BJ (cell line): ENCODE results near the gene NCOA3. TPM values are rescaled to one million over a fixed set of nuclear protein-coding genes. Genes with fewer than 3 reads are reported as not detected.

ENCODE experiments used
- CTCF ChIA-PET: fragments of 350-600 bp; formaldehyde crosslinking; extraction: SDS; loops from one replicate; lab custom pipeline; 2021; ENCODE audit warnings: antibody characterized with exemption, inconsistent platforms; lab: Yijun Ruan, JAX
- POLR2A ChIA-PET: fragments of 300-600 bp; sonication (Branson Sonifier 250); formaldehyde crosslinking; extraction: SDS; loops from one replicate; lab custom pipeline; 2021; ENCODE audit warnings: antibody characterized with exemption; lab: Charles Lee
- DNase-seq: peaks from one replicate; pipeline ENCODE4 v3.0.0-alpha.2; 2011; ENCODE audit warnings: low read depth
- H3K27me3 ChIP-seq: 2 replicates; pipeline ENCODE4 v1.6.0; 2011; ENCODE audit warnings: low read length; ENCODE audit not compliant: control insufficient read depth, insufficient read depth
- H3K36me3 ChIP-seq: 2 replicates; pipeline ENCODE4 v1.5.1; 2011; ENCODE audit warnings: low read length; ENCODE audit not compliant: control insufficient read depth, insufficient read depth
- H3K4me3 ChIP-seq: 2 replicates; pipeline ENCODE4 v1.5.1; 2011; ENCODE audit warnings: low read depth, mild to moderate bottlenecking, control low read depth, low read length
- CTCF ChIP-seq: IDR thresholded peaks from 2 replicates; pipeline ENCODE4 v1.5.1; 2011; ENCODE audit warnings: low read depth, mild to moderate bottlenecking, control low read depth, inconsistent platforms, low read length, moderate library complexity; ENCODE audit not compliant: insufficient read depth
- polyA minus RNA-seq: library from RNA; depleted of rRNA, polyadenylated mRNA; stranded (reverse); fragments of >200 nt; gene quantifications from 2 replicates; pipeline ENCODE4 v1.2.3, GENCODE V29; 2011; rRNA and poly(A)+ RNA removed
- polyA plus RNA-seq: library from polyadenylated mRNA; depleted of rRNA; stranded (reverse); fragments of >200 nt; gene quantifications from 2 replicates; pipeline ENCODE4 v1.2.3, GENCODE V29; 2011; rRNA removed

The NCOA3 gene
- 23.6 and 32.0 TPM in 2 replicates for polyA plus RNA-seq
- polyA minus RNA-seq, result 34.2 and 42.3 TPM in 2 replicates

DNA sequence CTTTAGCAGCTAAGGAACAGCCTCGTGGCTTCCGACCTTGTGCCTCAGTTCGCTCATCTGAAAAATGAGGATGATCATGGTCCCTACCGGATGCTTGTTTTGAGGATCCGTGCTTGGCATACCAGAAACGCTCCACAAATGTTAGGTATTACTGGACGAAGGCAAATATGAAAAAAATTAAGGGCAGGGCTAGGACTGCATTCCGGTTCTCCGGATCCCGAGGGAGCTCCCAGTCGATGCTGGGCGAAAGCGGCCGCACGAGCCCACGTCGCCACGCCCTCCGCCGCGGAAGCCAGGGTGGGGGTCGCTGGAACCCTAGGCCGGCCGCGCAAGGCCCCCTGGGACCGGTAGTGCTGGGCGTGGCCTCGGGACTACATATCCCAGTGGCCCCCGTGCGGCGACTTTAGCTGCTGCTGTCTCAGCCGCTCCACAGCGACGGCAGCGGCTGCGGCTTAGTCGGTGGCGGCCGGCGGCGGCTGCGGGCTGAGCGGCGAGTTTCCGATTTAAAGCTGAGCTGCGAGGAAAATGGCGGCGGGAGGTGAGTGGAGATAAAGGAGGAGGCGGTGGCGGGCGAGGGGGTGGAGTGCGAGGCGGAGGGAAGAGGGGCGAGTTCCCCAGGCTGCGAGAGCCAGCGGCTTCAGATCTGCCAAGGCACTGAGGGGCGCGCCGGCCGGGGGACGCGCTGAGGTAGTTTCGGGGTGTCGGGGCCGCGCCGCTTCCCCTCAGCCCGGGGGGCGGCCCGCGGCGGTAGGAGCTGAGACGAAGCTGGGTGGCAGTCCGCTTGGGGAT, at the start of gene NCOA3:
Gene NCOA3, plus strand, starts transcription at position 406 of the 789 bp plus-strand sequence. CDS start 120,361 bp downstream, outside the sequence.
- POLR2A ChIA-PET, result interaction anchor here (0.5 to 1.1 kb wide), 15 partner anchors 8 to 305 kb away, joined by 3 to 12 read pairs (median 3); no protein-coding TSS in a partner anchor

GRCh38 chr20:47452736-47453161, 48.9 kb upstream of the NCOA3 start:
- ChIA-PET POLR2A (no interaction called here), CTCF (interaction anchor here (0.7 kb wide), 1 partner anchor 15 kb away, joined by 3 read pairs; no protein-coding TSS in a partner anchor)
- H3K4me3 ChIP-seq, result no peak overlapping the region
- DNase-seq, result no peak
- H3K27me3 ChIP-seq, result no peaks in the 10 kb centered on the region
- no peak for TF ChIP-seq CTCF
- H3K36me3 ChIP-seq, result no peaks in the 10 kb centered on the region

More for the DNA sequence above, at the start of gene NCOA3:
- CTCF ChIA-PET, result interaction anchor here (0.6 to 4.9 kb wide), 15 partner anchors 10 to 297 kb away, joined by 3 to 22 read pairs (median 3); no protein-coding TSS in a partner anchor
- H3K27me3 ChIP-seq, result no peaks in the 10 kb centered on the region
- DNase-seq, result peak; percentile 73
- TF ChIP-seq CTCF, result peak; percentile 49
- H3K4me3 ChIP-seq, result peak within 1 kb of the TSS; percentile 94
- no peaks in the 10 kb centered on the region for H3K36me3 ChIP-seq

GRCh38 chr20:47453167-47453782, 48.4 kb upstream of the NCOA3 start:
- POLR2A ChIA-PET, result no interaction called here
- Histone ChIP-seq H3K4me3 (no peak overlapping the region), H3K27me3 (no peaks in the 10 kb centered on the region), H3K36me3 (no peaks in the 10 kb centered on the region)
- DNase-seq, result peak; percentile 87
- no peak for TF ChIP-seq CTCF
- CTCF ChIA-PET, result interaction anchor here (0.7 kb wide), 1 partner anchor 15 kb away, joined by 3 read pairs; no protein-coding TSS in a partner anchor

GRCh38 chr20:47454298-47455132, 47.2 kb upstream of the NCOA3 start:
- ChIA-PET POLR2A (no interaction called here), CTCF (interaction anchor here (1.5 kb wide), 1 partner anchor 10 kb away, joined by 4 read pairs; no protein-coding TSS in a partner anchor)

More at GRCh38 chr20:47454298-47455132, 47.2 kb upstream of the NCOA3 start:
- no peak overlapping the region for H3K4me3 ChIP-seq
- H3K36me3 ChIP-seq, result no peaks in the 10 kb centered on the region
- TF ChIP-seq CTCF, result no peak
- no peaks in the 10 kb centered on the region for H3K27me3 ChIP-seq
- no peak for DNase-seq
